ENCODE data around the gene AMBRA1.
A peak's percentile ranks its signal among the peaks of the same experiment; 100 is the strongest.

Gene AMBRA1

GRCh38 chr11:46491661-46492330 is 102.0 kb downstream of the AMBRA1 start:
- H3K27me3 ChIP-seq (ENCODE audit: low read length) = no peaks in the 10 kb centered on the region
- TF ChIP-seq EZH2phosphoT487 (conservative IDR thresholded peaks at IDR 0.05; ENCODE audit: low read length) (no peak), CTCF (IDR thresholded peaks at IDR 0.05; ENCODE audit: insufficient read depth, low read length, poor library complexity, severe bottlenecking) (no peak)
- H3K79me2 ChIP-seq (ENCODE audit: insufficient read depth, low read length) = no peaks in the 10 kb centered on the region
- no peak overlapping the region for H2AFZ ChIP-seq (ENCODE audit: low read depth, low read length, severe bottlenecking)
- H3K36me3 ChIP-seq (ENCODE audit: low read length) = no peaks in the 10 kb centered on the region
- H4K20me1 ChIP-seq (ENCODE audit: low read depth, low read length) = no peaks in the 10 kb centered on the region
- no peak overlapping the region for H3K4me2 ChIP-seq (ENCODE audit: low read depth, low read length, poor library complexity, severe bottlenecking)
- no peak overlapping the region for H3K9ac ChIP-seq (ENCODE audit: low read length)
- no peaks in the 10 kb centered on the region for H3K9me2 ChIP-seq (replicated peaks; ENCODE audit: insufficient read depth, low read length)
- H3F3A ChIP-seq (ENCODE audit: insufficient read depth) = no peaks in the 10 kb centered on the region
- no peak overlapping the region for H3K27ac ChIP-seq (ENCODE audit: low read depth, low read length)
- H3K4me3 ChIP-seq (ENCODE audit: insufficient read depth, low read length, poor library complexity, severe bottlenecking) = no peak overlapping the region
- no peaks in the 10 kb centered on the region for H3K9me3 ChIP-seq (ENCODE audit: insufficient read depth, low read length)

DNA sequence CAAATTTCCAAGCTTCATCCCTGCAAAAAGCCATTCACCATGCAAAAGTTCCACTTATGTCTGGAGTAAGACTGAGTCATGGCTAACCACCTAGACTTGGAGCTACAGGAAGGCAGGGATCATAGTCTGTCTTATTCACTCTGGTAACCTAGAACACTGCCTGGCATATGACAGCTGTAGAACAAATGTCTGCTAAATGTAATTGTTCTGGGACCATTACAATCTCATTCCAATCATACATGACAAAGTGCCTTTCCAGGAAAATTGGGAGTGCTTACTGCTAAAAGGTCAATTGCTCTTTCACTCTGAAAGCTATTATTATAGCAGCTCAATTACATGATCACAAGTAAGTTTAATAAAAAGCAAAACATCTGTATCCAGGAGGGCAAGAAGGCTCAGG is 103.2 kb downstream of the AMBRA1 start:
- H3K36me3 ChIP-seq (ENCODE audit: low read length) = no peaks in the 10 kb centered on the region

GRCh38 chr11:46489656-46490560 is 103.9 kb downstream of the AMBRA1 start:
- no peaks in the 10 kb centered on the region for H3K27me3 ChIP-seq (ENCODE audit: low read length)
- no peaks in the 10 kb centered on the region for H3K9me3 ChIP-seq (ENCODE audit: insufficient read depth, low read length)
- H3K9ac ChIP-seq (ENCODE audit: low read length) = no peak overlapping the region
- no peak overlapping the region for H3K27ac ChIP-seq (ENCODE audit: low read depth, low read length)
- no peaks in the 10 kb centered on the region for H3K36me3 ChIP-seq (ENCODE audit: low read length)
- H3K4me2 ChIP-seq (ENCODE audit: low read depth, low read length, poor library complexity, severe bottlenecking) = no peak overlapping the region
- H3F3A ChIP-seq (ENCODE audit: insufficient read depth) = no peaks in the 10 kb centered on the region
- TF ChIP-seq EZH2phosphoT487 (conservative IDR thresholded peaks at IDR 0.05; ENCODE audit: low read length) (no peak), CTCF (IDR thresholded peaks at IDR 0.05; ENCODE audit: insufficient read depth, low read length, poor library complexity, severe bottlenecking) (peak; percentile 88)
- H2AFZ ChIP-seq (ENCODE audit: low read depth, low read length, severe bottlenecking) = no peak overlapping the region
- H3K4me3 ChIP-seq (ENCODE audit: insufficient read depth, low read length, poor library complexity, severe bottlenecking) = no peak overlapping the region
- H3K9me2 ChIP-seq (replicated peaks; ENCODE audit: insufficient read depth, low read length) = no peaks in the 10 kb centered on the region
- no peaks in the 10 kb centered on the region; the same call in 1 of the 2 replicates for H3K79me2 ChIP-seq (ENCODE audit: insufficient read depth, low read length)
- no peaks in the 10 kb centered on the region for H4K20me1 ChIP-seq (ENCODE audit: low read depth, low read length)

More for the DNA sequence above, 103.2 kb downstream of the AMBRA1 start:
- TF ChIP-seq EZH2phosphoT487 (conservative IDR thresholded peaks at IDR 0.05; ENCODE audit: low read length) (no peak), CTCF (IDR thresholded peaks at IDR 0.05; ENCODE audit: insufficient read depth, low read length, poor library complexity, severe bottlenecking) (no peak)
- Histone ChIP-seq H3K27ac (ENCODE audit: low read depth, low read length) (no peak overlapping the region), H3K27me3 (ENCODE audit: low read length) (no peaks in the 10 kb centered on the region), H3K9me3 (ENCODE audit: insufficient read depth, low read length) (no peaks in the 10 kb centered on the region), H3K4me2 (ENCODE audit: low read depth, low read length, poor library complexity, severe bottlenecking) (no peak overlapping the region), H3K9me2 (replicated peaks; ENCODE audit: insufficient read depth, low read length) (no peaks in the 10 kb centered on the region), H3K9ac (ENCODE audit: low read length) (no peak overlapping the region), H2AFZ (ENCODE audit: low read depth, low read length, severe bottlenecking) (no peak overlapping the region), H3K79me2 (ENCODE audit: insufficient read depth, low read length) (no peaks in the 10 kb centered on the region; the same call in 1 of the 2 replicates), H3F3A (ENCODE audit: insufficient read depth) (no peaks in the 10 kb centered on the region), H3K4me3 (ENCODE audit: insufficient read depth, low read length, poor library complexity, severe bottlenecking) (no peak overlapping the region), H4K20me1 (ENCODE audit: low read depth, low read length) (no peaks in the 10 kb centered on the region)
